Gastroesophageal sphincter (tissue), 3 donors: Measurements from ENCODE around the gene FOXO3.

Experiments
- CTCF ChIP-seq, 4 experiments: fragments of 200-600 bp in 2 of 4; fragments of 450-650 bp in 2 of 4; sonication (generic) in 1 of 4; IDR thresholded peaks; one replicate each; pipeline ENCODE4 v1.5.1; 2017 to 2019; ENCODE audit warnings: antibody characterized with exemption in 4 of 4, mild to moderate bottlenecking in 2 of 4, moderate library complexity in 2 of 4
- EP300 ChIP-seq: sonication (generic); formaldehyde crosslinking; IDR thresholded peaks from one replicate; pipeline ENCODE4 v1.6.1; 2017; ENCODE audit warnings: antibody characterized with exemption, mild to moderate bottlenecking
- POLR2A ChIP-seq, 2 donors: fragments of 450-650 bp; IDR thresholded peaks; one replicate each; pipeline ENCODE4 v1.6.1; 2017; ENCODE audit warnings: antibody characterized with exemption in 2 of 2, mild to moderate bottlenecking in 2 of 2, moderate library complexity in 1 of 2

GRCh38 chr6:108528878-108529277, 31.8 kb upstream of the FOXO3 start:
- TF ChIP-seq CTCF (IDR thresholded peaks at IDR 0.05) (no peak), POLR2A (IDR thresholded peaks at IDR 0.05) (no peak), EP300 (no peak)
